ENCODE measurements around the gene HNF1B.
"Not testable (repeated sequence)": the region's sequence is repeated elsewhere in the genome, so short reads cannot be mapped to it uniquely, and the experiment has no call there.

The HNF1B gene, protein sequence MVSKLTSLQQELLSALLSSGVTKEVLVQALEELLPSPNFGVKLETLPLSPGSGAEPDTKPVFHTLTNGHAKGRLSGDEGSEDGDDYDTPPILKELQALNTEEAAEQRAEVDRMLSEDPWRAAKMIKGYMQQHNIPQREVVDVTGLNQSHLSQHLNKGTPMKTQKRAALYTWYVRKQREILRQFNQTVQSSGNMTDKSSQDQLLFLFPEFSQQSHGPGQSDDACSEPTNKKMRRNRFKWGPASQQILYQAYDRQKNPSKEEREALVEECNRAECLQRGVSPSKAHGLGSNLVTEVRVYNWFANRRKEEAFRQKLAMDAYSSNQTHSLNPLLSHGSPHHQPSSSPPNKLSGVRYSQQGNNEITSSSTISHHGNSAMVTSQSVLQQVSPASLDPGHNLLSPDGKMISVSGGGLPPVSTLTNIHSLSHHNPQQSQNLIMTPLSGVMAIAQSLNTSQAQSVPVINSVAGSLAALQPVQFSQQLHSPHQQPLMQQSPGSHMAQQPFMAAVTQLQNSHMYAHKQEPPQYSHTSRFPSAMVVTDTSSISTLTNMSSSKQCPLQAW

DNA sequence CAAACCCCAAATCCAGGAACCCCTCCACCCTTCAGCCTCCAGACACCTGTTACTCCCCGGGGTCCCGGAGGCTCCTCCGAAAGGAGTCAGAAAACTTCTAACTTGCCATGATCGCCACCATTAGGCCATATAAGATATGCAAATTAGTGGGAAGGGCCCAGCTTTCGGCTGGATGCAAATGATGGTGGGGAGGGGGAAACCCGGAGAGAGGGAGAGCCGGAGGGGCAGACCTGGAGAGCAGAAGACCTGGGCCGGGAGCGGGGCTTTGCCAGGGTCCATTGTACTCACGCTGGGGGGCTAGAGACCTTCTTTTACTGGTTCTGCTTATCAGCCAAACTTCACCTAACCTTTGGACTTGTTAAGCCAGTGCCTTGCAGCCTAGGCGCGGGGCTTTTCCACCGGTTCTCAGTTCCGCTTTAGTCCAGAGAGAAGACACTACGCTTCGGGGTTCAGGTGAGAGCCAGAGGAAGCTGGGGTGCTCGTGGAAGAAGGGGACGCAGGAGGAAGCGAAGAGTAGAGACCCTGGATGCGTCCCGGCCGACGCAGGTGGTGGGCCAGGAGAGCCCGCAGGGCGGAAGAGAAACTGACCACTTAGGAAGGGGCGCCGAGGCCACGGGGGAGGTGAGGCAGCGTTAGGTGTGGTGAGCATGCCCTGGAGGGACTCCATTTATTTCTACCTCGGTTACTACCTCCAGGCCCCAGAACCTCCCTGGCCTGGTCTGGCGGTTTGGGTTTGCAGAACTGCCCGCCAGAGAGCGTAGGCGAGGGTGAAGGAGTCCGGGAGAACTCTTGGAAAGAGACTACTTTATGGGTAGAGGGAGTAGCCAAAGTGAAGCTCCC, at the start of gene HNF1B:
HNF1B (minus strand) TSS at position 99 of the 840 bp plus-strand sequence. CDS start 175 bp downstream, outside the sequence.
- in situ Hi-C loops (cut with MboI; ENCODE audit: low sequenced_read_pairs) = no loop called here

DNA sequence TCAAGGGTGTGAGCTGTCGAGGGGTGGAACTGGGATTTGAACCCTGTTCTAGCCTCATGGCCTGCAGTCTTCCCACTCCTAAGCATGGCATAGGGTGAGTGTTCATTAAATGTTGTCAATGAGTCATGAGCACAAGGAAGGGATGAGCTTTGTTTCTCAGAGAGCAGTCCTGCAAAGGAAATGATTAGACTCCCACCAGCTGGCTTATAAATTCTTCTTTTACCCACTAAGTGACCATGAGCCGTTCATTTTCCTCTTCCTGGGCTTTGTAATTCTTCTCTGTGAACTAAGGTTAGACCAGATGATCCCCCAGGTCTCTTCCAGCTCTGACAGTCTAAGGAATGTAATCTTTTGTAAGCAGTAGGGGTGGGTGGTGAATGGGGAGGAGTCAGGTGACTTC, 47.9 kb upstream of the HNF1B start:
- in situ Hi-C loops (cut with MboI; ENCODE audit: low sequenced_read_pairs) = no loop called here

DNA sequence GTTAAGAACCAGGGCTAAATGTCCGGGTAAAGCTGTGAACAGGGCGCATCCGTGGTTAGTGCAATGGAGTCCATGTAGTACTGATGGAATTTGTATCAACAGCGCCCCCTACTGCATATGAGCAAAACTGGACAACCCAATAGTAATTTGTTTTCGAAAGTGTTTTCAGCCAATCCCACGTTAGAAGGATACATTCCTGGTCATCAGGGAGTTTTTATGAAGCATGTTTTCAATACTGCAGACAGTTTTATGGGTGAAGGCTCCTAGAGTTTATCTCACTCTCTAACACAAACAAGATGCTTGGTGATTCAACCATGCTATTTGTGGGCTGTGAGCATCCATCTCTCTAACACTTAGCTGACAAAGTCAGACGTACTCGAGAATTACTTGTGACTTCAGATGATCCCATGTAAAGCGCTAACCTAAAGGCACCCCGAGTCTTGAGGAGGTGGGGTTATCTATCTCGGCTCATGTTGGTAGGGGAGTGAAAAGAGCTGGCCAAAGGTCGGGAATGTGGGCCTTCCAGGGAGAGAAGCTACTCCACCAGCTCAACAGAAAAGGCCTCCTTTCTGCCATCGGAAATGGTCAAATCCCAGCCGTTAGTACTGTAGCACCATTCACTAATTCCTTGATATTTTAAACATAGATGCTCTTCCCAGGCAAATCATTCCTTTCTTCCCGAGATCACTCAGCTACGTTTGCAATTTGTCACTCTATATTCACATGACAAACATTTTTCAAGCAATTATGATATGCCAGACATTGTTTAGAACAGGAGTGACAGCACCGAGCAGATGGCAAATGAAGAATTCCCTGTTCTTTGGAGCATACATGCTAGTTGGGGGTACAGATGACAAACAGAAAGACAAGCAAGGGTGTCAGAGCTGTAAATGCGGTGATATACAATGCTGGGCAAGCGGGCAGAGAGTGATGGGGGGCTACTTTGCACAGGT, 46.9 kb upstream of the HNF1B start:
- in situ Hi-C loops (cut with MboI; ENCODE audit: low sequenced_read_pairs) = no loop called here

DNA sequence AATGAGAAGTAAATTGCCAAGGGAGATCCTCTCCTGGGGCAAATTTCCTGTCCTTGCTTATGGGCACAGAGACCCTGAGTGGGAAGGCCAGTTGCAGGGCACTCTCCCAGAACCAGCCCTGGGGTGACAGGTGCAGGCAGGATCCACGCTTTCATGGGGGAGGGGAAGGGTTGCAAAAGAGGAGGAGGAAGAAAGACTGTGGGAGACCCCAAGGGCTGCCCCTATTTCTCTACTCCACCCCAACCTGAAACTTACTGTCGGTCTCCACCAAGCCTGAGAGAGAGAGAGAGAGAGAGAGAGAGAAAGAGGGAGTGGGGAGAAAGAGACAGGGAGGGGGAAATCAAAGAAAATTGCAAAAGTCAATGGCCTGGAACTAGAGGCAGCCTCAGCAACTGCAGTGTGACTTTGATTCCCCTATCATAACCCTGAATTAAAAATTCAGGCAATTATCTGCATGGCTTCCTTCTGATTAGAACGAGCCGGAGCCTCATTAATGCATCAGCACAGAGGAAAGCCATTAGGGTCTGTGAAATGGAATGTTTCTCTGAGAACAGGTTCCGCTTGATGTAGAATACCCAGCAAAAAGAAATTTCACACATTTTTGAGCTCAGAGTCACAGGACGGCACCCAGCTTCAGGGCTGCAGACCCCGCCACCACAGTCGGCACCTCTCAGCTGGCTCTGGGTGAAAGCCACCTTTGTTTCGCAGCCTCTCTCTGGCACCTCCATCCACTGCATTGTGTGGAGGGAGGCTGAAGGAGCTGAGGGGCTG, 45.1 kb upstream of the HNF1B start:
- in situ Hi-C loops (cut with MboI; ENCODE audit: low sequenced_read_pairs) = no loop called here

DNA sequence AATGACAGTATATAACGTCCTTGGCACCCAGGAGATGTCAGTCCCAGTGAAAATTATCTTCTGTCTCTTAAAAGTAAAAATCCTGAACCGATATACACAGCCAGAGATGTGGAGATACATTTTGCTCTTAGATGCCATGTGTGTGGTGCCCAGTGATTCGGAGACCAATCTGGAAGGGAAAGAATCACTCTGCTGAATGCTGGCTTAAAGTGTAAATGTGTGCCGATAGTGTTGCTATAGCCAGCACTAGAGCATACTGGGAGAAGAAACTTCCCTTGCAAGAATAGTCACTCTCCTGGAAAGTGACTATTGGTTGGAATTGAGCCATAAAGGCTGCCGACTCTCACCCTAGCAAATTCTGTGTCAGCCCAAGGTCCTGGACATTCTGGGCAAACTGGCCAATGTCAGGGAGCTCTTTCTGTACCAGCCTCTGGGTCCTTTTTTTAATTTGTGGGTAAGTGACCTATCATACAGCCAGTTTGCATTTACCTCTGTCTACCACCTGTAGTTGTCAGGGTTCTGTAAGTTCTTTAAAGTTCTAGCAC, 44.2 kb upstream of the HNF1B start:
- in situ Hi-C loops (cut with MboI; ENCODE audit: low sequenced_read_pairs) = no loop called here

DNA sequence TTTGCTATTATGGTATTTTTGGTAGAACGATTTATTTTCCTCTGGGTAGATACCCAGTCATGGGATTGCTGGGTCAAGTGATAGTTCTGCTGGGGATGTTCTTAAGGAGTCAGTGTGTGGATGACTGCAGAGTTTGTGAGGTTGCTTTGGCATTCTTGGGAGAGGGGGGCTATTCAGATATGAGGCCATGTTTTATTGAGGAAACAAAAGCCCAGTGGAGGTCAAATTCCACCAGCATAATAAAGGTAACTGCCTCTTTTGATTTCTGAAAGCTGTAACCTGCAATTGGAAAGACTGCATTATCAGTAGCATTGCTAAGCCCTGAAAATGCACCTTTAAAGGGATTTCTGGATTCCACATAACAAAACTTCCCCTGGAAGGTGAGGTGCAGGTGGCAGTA, 43.7 kb upstream of the HNF1B start:
- in situ Hi-C loops (cut with MboI; ENCODE audit: low sequenced_read_pairs) = no loop called here

DNA sequence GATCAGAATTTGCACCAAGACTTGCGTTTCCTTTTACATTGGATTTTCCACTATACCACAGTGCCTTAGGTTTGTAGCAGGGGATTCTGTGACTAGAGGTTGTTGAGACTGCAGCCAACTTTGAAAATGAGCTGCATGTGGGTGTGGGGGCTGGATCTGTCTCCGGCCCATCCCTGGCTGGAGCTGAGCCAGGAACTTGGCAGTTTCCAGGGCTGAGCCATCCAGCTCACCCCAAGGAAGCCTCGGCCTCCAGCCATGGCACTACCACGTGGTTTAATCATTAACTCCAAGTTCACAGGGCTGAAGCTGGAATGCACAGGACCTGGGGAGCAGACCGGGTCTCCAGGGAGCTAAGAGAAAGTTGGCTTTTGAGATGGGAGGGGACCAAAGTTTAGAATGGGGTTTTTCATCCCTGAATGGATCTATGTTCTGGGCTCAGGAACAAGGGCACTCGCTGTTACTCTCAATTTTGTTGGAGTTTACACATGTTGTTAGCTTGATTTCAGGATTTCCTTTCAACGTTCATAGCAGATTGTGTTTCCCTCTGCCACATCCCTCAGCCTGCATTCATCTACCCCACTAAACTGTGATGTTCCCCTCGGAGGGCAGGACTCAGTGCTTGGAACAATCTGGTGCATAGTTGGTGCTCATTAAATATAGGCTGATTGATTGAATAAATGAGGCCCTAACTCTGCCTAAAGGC, 42.3 kb upstream of the HNF1B start:
- in situ Hi-C loops (cut with MboI; ENCODE audit: low sequenced_read_pairs) = no loop called here

DNA sequence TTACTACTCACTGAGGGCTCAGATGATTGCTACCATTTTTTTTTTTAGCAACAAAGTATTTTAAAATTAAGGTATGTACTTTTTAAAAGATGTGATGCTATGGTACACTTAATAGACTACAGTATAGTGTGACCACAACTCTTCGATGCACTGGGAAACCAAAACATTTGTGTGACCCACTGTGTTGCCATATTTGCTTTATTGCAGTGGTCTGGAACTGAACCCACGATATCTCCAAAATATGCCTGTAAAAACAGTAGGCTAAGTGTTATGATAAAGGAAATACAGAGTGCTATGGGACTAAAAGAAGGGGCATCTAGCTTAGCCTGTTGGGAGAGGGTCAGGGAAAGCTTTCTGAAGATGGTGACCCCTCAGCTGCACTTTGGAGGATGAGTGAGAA, 41.6 kb upstream of the HNF1B start:
- in situ Hi-C loops (cut with MboI; ENCODE audit: low sequenced_read_pairs) = no loop called here

DNA sequence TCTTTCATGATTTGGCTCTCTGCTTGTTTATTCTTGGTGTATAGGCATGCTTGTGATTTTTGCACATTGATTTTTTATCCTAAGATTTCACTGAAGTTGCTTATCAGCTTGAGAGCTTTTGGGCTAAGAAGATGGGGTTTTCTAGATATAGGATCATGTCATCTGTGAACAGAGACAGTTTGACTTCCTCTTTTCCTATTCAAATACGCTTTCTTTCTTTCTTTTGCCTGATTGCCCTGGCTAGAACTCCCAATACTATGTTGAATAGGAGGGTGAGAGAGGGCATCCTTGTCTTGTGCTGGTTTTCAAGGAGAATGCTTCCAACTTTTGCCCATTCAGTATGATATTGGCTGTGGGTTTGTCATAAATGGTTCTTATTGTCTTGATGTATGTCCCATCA, 37.6 kb upstream of the HNF1B start:
- in situ Hi-C loops (cut with MboI; ENCODE audit: low sequenced_read_pairs) = not testable (repeated sequence)

DNA sequence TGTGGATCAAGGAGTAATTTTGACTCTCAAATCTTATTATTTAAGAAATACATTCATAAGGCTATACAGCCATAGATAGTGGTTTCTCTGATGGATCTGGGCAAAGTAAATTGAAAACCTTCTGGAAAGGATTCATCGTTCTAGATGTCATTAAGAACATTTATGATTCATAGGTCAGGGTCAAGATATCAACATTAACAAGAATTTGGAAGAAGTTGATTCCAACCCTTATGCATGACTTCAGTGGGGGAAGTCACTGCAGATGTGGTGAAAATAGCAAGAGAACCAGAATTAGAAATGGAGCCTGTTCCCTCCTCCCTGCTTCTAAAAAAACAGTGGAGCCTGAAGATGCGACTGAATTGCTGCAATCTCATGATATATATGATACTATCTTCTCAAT, 36.6 kb upstream of the HNF1B start:
- in situ Hi-C loops (cut with MboI; ENCODE audit: low sequenced_read_pairs) = no loop called here

DNA sequence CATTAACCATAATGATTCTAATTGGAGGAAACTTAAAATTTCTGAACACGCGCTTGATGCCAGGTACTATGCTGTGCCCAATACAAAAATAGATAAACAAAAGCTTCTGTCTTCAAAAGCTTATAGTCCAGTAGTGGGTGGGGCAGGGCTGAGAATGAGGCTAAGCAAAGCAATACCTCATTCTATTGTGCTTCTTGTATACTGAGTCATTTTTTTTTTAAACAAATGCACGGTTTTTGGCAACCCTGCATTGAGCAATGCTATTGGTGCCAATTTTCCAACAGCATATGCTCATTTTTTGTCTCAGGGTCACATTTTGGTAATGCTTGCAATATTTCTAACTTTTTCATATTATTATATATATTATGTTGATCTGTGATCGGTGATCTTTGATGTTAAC, 34.7 kb upstream of the HNF1B start:
- in situ Hi-C loops (cut with MboI; ENCODE audit: low sequenced_read_pairs) = no loop called here

DNA sequence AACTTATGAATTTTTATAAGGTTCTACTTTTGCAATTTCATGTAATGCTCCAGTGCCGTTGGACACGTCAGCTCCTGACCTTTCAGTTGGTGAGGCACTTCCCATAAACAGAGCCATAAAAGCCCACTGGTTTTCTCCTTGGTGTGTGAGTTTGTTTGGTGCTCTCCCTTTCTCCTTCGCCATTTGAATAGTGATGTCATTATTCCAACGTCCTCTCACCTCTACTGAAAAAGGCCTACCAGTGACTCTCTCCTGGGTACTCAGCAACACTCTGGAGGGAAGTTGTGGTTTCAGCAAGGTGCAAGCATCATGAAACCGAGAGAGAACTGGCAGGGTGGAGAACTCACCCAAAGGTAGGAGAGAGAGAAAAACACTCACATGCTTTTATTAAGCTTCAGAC, 29.6 kb upstream of the HNF1B start:
- in situ Hi-C loops (cut with MboI; ENCODE audit: low sequenced_read_pairs) = no loop called here

DNA sequence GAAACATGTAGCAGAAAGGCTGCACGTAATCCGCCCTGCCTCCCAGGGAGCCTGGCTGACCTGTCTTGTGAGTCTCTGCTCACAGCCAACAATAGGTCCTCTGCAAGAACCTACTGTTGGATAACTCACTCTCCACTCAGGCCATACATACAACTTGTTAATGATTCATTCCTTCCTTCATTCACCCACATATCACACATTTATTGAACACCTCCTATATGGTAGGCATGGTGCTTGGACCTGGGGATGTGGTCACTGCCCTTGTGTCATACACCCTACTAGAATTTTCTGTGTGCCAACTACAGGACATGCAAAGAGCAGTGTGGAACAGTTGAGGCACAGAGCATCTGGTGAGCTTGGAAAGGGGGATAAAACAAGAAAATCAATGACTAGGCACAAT, 28.1 kb upstream of the HNF1B start:
- in situ Hi-C loops (cut with MboI; ENCODE audit: low sequenced_read_pairs) = no loop called here

DNA sequence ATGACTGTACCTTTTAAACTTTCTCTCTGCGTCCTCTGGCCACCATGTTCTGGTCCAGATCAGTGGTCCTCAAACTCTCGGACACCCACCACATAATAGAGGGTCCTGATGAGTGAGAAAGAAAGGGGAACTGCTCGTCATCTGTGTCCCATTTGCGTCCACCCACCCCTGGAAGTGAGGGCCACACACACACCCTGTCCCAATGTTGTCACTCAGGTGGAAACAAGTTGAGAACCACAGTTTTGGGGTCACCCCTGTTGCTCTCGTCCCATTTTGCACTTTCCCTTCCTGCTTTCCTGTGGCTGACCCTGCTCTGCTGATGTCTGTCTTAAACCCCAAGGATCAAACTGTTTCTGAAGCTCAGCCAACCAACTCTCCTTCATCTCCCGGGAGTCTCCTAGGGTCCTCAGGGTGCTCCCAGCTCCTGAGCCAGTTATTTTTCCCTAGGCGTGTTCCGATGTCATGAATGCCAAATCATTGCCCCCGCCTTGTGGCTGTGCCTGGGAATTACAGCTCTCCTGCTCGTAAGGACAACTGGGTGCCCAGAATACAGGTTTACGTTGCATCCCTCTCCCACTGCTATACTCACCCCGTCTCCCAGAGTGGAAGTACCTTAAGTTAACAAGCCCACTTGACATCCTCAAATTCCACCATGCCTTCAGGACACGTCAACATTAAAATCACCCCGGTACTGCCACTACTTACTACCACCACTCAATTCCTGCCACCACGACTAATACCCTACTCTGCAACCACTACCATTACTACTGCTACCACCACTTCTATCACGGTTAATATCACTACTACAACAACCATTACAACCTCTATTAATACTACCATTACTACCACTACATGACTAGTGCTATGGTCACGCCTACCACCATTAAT, 26.0 kb upstream of the HNF1B start:
- in situ Hi-C loops (cut with MboI; ENCODE audit: low sequenced_read_pairs) = no loop called here

DNA sequence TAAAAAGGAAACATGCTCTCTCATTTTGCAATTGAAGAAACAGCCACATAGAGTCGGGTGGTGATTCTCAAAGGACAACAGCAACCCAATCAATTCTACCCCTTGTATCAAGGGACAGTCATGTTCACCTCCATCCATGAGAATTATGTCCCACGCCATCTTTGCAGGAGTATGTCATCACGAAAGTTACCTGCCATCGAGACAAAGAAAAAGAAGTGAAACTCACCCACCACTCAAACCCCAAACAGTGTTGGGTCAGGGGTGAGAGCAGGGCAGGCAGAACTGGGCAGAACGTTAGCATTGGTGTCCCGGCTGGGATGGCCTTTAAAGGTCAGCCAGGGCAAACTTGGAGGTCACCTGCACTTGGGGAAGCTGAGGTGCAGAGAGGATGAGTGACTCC, 24.2 kb upstream of the HNF1B start:
- in situ Hi-C loops (cut with MboI; ENCODE audit: low sequenced_read_pairs) = no loop called here

DNA sequence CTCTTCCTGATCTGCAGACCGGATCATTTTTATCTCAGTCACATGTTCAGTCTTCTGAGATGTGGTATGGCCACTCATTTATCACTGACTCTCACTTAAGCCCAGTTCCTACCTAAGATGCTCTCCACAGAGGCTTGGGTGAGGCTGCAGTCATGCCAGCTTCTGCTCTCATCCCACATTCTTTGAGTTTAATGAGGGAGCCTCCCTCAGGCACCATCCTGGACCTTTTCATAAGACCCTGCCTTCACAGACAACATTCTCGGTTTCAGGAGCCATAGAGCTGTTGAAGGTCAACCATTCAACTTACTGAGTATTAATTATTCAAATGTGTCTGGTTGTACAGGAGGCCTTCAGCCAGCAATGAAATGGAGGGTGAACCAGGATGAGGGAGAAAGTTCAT, 23.6 kb upstream of the HNF1B start:
- in situ Hi-C loops (cut with MboI; ENCODE audit: low sequenced_read_pairs) = no loop called here

DNA sequence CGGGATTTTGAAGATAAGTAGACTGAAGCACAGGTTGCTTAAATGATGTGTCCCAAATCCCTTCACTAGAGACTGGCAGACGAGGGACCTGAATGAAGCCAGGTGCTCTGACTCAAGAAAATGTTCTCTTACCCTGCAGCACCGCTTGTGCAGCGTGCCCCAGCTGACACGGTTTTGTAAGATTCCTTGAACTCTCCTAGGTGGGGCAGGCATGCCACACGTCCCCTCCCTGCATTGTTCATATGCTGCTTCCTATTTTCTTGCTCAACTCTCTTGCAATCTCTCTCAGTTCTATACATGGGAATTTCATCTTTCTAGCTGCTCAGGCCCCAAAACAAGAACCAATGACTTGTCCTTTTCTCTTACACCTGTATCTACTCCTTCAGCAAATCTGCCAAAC, 22.1 kb upstream of the HNF1B start:
- in situ Hi-C loops (cut with MboI; ENCODE audit: low sequenced_read_pairs) = no loop called here

DNA sequence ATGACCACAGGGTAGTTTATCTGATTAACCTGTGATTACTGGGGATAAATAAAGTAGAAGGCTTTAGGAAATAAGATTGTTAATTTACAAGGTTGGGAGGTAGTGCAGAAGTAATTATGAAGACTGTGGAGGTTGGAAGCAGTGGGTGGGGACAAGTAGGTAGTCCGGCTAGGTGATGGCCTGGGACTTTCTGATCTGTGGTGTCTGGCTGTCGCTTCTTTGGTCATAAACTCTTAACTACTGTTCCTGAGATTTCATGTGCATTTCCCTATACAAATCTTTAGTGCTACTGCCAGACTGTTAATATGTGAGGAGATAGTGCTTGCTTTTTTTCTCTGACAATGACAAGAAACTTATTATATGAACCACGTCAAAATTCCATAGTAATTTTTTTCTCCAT, 19.5 kb upstream of the HNF1B start:
- in situ Hi-C loops (cut with MboI; ENCODE audit: low sequenced_read_pairs) = no loop called here
